Astrocyte (in vitro differentiated cells and primary cell): ENCODE measurements around the gene FOSL2. TPM values are rescaled to one million over a fixed set of nuclear protein-coding genes. Genes with fewer than 3 reads are reported as not detected.

ENCODE experiments used
- DNase-seq: peaks from one replicate; pipeline ENCODE4 v3.0.0-alpha.2; 2010; ENCODE audit warnings: low read depth
- FAIRE-seq: peaks from 2 replicates; lab custom pipeline; 2011; peaks lifted over from hg19 to GRCh38; lab: Jason Lieb, UNC
- H2AFZ ChIP-seq: 2 replicates; pipeline ENCODE4 v1.6.0; 2012; ENCODE audit warnings: low read depth, low read length, inconsistent platforms
- H3K27ac ChIP-seq: 2 replicates; pipeline ENCODE4 v1.5.1; 2011; ENCODE audit warnings: low read depth, low read length, inconsistent platforms
- H3K27me3 ChIP-seq: 2 replicates; pipeline ENCODE4 v1.6.0; 2011; ENCODE audit warnings: low read length, inconsistent platforms; ENCODE audit not compliant: insufficient read depth
- H3K36me3 ChIP-seq: 2 replicates; pipeline ENCODE4 v1.5.1; 2011; ENCODE audit warnings: low read length, inconsistent platforms; ENCODE audit not compliant: insufficient read depth
- H3K4me1 ChIP-seq: 2 replicates; pipeline ENCODE4 v1.5.1; 2011; ENCODE audit warnings: low read length, inconsistent platforms; ENCODE audit not compliant: insufficient read depth
- H3K4me2 ChIP-seq: 2 replicates; pipeline ENCODE4 v1.6.0; 2012; ENCODE audit warnings: low read length, inconsistent platforms
- H3K4me3 ChIP-seq: 2 replicates; pipeline ENCODE4 v1.5.1; 2011; ENCODE audit warnings: low read depth, mild to moderate bottlenecking, low read length, inconsistent platforms; ENCODE audit not compliant: insufficient read depth
- H3K79me2 ChIP-seq: 2 replicates; pipeline ENCODE4 v1.6.0; 2012; ENCODE audit warnings: mild to moderate bottlenecking, low read length, inconsistent platforms; ENCODE audit not compliant: insufficient read depth
- H3K9ac ChIP-seq: 2 replicates; pipeline ENCODE4 v1.6.0; 2012; ENCODE audit warnings: mild to moderate bottlenecking, low read length, inconsistent platforms
- H3K9me3 ChIP-seq: 2 replicates; pipeline ENCODE4 v1.5.1; 2012; ENCODE audit warnings: low read depth, mild to moderate bottlenecking, low read length, inconsistent platforms; ENCODE audit not compliant: insufficient read depth
- H4K20me1 ChIP-seq: 2 replicates; pipeline ENCODE4 v1.6.0; 2012; ENCODE audit warnings: low read length, inconsistent platforms; ENCODE audit not compliant: insufficient read depth
- H3K27ac Mint-ChIP-seq: one replicate; pipeline ENCODE4 v1.8.0; 2021; ENCODE audit warnings: mild to moderate bottlenecking, mixed read lengths; ENCODE audit not compliant: unreplicated experiment
- H3K27me3 Mint-ChIP-seq: one replicate; pipeline ENCODE4 v1.8.0; 2021; ENCODE audit warnings: low read depth, mixed read lengths; ENCODE audit not compliant: unreplicated experiment
- H3K36me3 Mint-ChIP-seq: one replicate; pipeline ENCODE4 v1.8.0; 2021; ENCODE audit warnings: low read depth, mixed read lengths; ENCODE audit not compliant: unreplicated experiment
- H3K4me1 Mint-ChIP-seq: one replicate; pipeline ENCODE4 v1.8.0; 2021; ENCODE audit warnings: low read depth, mixed read lengths; ENCODE audit not compliant: unreplicated experiment
- H3K4me3 Mint-ChIP-seq: one replicate; pipeline ENCODE4 v1.8.0; 2021; ENCODE audit warnings: mild to moderate bottlenecking, moderate library complexity, mixed read lengths; ENCODE audit not compliant: unreplicated experiment
- H3K9me3 Mint-ChIP-seq: one replicate; pipeline ENCODE4 v1.8.0; 2021; ENCODE audit warnings: mild to moderate bottlenecking, mixed read lengths; ENCODE audit not compliant: unreplicated experiment
- EZH2 ChIP-seq: IDR thresholded peaks from 2 replicates; pipeline ENCODE4 v1.6.1; 2012; ENCODE audit warnings: mild to moderate bottlenecking, low read length, inconsistent platforms; ENCODE audit not compliant: insufficient read depth
- total RNA-seq: library from RNA; stranded (reverse); gene quantifications from 2 replicates; pipeline ENCODE4 v1.2.1, GENCODE V29; 2021
- TF ChIP-seq, protein P1 (sequence below): IDR thresholded peaks from 2 replicates; pipeline ENCODE4 v1.5.1; 2011; ENCODE audit warnings: low read depth, mild to moderate bottlenecking, inconsistent platforms, low read length, moderate library complexity; ENCODE audit not compliant: insufficient read depth

The FOSL2 gene
- total RNA-seq, 1 donor from 2014 or later: 158 TPM

DNA sequence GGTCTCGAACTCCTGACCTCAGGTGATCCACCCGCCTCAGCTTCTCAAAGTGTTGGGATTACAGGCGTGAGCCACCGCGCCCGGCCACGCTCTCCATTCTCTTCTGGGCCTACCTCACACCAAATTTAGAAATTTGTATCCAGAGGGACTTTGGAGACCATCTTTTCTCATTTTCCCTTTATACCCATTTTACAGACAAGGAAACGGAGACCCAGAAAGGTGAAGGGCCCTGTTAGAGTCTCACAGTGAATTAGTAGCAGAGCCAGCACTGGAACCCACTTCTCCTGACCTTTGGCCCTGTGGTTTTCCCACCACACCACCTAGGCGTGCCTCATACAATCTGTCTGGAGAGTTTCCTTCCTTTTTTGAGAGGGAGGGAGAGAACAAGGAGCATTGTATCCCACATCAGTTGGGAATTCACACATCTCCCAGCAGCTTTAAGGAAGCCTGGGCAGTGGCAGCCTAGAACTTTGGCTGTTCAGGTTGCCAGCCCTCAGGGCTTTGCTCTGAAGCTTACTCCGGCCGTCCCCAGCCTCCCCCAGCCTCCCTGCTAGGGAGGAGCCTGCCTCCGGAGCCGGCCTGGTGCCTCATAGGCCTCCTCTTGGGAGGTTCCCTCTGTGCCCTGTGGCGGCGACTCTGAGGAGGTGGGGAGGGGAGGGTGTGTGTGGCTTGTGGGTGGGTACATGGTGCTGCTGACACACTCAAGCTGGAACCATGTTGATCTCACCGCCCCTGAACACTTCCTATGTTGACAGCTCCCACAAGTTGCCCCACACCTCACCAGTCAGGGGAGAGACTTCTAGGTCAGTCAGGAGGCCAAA, 13.8 kb downstream of the FOSL2 start:
- peak overlapping the region; percentile 96 for H3K27ac ChIP-seq
- no peaks in the 10 kb centered on the region for H3K9me3 Mint-ChIP-seq
- H3K9me3 ChIP-seq: no peaks in the 10 kb centered on the region
- H3K4me1 Mint-ChIP-seq: peaks cover 76% of the 10 kb centered on the region
- DNase-seq (peak; percentile 69), FAIRE-seq (no peak)
- H3K4me3 ChIP-seq: no peak overlapping the region
- peaks cover 85% of the 10 kb centered on the region for H3K79me2 ChIP-seq
- no peaks in the 10 kb centered on the region for H3K27me3 Mint-ChIP-seq
- H3K36me3 Mint-ChIP-seq: peaks cover 51% of the 10 kb centered on the region
- peak overlapping the region; percentile 93 for H3K27ac Mint-ChIP-seq
- TF ChIP-seq EZH2: no peak
- TF ChIP-seq, protein P1, sequence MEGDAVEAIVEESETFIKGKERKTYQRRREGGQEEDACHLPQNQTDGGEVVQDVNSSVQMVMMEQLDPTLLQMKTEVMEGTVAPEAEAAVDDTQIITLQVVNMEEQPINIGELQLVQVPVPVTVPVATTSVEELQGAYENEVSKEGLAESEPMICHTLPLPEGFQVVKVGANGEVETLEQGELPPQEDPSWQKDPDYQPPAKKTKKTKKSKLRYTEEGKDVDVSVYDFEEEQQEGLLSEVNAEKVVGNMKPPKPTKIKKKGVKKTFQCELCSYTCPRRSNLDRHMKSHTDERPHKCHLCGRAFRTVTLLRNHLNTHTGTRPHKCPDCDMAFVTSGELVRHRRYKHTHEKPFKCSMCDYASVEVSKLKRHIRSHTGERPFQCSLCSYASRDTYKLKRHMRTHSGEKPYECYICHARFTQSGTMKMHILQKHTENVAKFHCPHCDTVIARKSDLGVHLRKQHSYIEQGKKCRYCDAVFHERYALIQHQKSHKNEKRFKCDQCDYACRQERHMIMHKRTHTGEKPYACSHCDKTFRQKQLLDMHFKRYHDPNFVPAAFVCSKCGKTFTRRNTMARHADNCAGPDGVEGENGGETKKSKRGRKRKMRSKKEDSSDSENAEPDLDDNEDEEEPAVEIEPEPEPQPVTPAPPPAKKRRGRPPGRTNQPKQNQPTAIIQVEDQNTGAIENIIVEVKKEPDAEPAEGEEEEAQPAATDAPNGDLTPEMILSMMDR: no peak
- no peaks in the 10 kb centered on the region for H3K27me3 ChIP-seq
- peak overlapping the region; percentile 57 for H3K4me2 ChIP-seq
- H2AFZ ChIP-seq: no peak overlapping the region
- peaks cover 58% of the 10 kb centered on the region for H3K36me3 ChIP-seq
- H3K4me1 ChIP-seq: peaks cover 54% of the 10 kb centered on the region
- H3K9ac ChIP-seq: peak overlapping the region; percentile 35
- H4K20me1 ChIP-seq: peaks cover 81% of the 10 kb centered on the region
- H3K4me3 Mint-ChIP-seq: peak overlapping the region; percentile 69

DNA sequence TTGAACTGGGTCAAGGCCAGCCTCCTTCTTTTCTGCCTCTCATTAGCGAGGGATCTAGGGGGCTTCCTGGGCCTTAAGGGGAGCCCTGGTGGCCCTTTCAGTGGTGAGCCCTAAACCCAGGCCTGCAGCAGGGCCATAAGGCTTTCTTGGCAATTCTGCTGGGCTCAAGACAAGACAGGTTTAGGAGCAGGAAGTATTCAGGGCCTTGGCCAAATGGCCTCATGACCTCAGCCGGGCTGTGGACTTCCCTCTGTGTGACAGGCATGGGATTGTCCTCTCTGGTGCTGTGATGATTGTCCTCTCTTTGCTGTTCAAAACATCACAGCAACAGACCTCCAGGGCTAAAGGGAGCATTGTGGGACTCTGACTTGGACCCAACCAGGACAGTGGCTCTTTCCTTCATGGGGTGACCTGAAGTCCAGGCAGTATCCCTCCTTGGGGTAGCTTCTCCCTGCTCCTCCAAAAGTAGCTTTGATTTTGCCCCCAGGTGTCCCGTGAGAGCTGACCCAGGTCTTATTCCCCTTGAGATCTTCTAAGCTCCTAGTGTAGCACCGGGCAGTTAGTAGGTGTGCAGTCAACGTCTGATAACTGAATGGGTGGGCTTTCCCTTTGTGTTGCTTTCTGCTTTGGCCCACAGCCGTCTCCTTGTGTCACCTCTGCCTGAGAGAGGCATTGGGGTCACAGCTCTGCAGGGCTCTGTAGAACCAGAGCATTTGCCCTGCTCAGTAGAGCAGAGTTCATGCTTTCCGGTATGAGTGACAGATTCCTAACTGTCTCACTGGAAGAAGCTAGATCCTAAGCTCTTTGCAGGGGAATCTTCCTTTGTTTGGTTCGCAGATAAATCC, 14.7 kb downstream of the FOSL2 start:
- TF ChIP-seq, protein P1: no peak
- no peak for TF ChIP-seq EZH2
- Histone ChIP-seq H3K36me3 (peaks cover 57% of the 10 kb centered on the region), H3K4me2 (peak overlapping the region; percentile 57), H3K4me3 (no peak overlapping the region), H3K79me2 (peaks cover 85% of the 10 kb centered on the region), H3K4me1 (peaks cover 50% of the 10 kb centered on the region), H3K9ac (peak overlapping the region; percentile 35), H4K20me1 (peaks cover 81% of the 10 kb centered on the region), H3K27me3 (no peaks in the 10 kb centered on the region), H3K27ac (peak overlapping the region; percentile 96), H3K9me3 (no peaks in the 10 kb centered on the region), H2AFZ (no peak overlapping the region)
- DNase-seq: no peak
- H3K4me3 Mint-ChIP-seq: peak overlapping the region; percentile 69
- peaks cover 67% of the 10 kb centered on the region for H3K4me1 Mint-ChIP-seq
- no peaks in the 10 kb centered on the region for H3K9me3 Mint-ChIP-seq
- peak overlapping the region; percentile 93 for H3K27ac Mint-ChIP-seq
- peaks cover 48% of the 10 kb centered on the region for H3K36me3 Mint-ChIP-seq
- no peak for FAIRE-seq
- H3K27me3 Mint-ChIP-seq: no peaks in the 10 kb centered on the region
